PC-9 (cell line): Measurements from ENCODE around the gene LRRC71.

Experiments used
- CTCF ChIP-seq: fragments of 200-600 bp; sonication (generic); conservative IDR thresholded peaks from 2 replicates; pipeline ENCODE4 v1.6.1; 2017; ENCODE audit warnings: mixed run types, antibody characterized with exemption, mild to moderate bottlenecking, moderate library complexity
- EZH2 ChIP-seq: fragments of 200-600 bp; sonication (generic); IDR thresholded peaks from 2 replicates; pipeline ENCODE4 v1.8.0; 2017; ENCODE audit warnings: antibody characterized with exemption, low read depth

GRCh38 chr1:156883919-156884318 is 36.5 kb upstream of the LRRC71 start:
- TF ChIP-seq CTCF (no peak), EZH2 (no peak)
